Skeletal muscle satellite cell (primary cell): ENCODE data around the gene POLG2.
A peak's percentile ranks its signal among the peaks of the same experiment; 100 is the strongest.

Experiments
- H3K27me3 ChIP-seq: 2 replicates; pipeline ENCODE4 v1.7.0; 2013; ENCODE audit warnings: low read length; ENCODE audit not compliant: control insufficient read depth, insufficient read depth
- H3K36me3 ChIP-seq: 2 replicates; pipeline ENCODE4 v1.7.0; 2013; ENCODE audit warnings: mild to moderate bottlenecking, control low read depth, low read length; ENCODE audit not compliant: insufficient read depth
- H3K4me1 ChIP-seq: 2 replicates; pipeline ENCODE4 v1.7.0; 2013; ENCODE audit warnings: low read length; ENCODE audit not compliant: control insufficient read depth, insufficient read depth
- H3K4me2 ChIP-seq: 2 replicates; pipeline ENCODE4 v1.7.0; 2013; ENCODE audit warnings: mild to moderate bottlenecking, low read length
- H3K4me3 ChIP-seq: 2 replicates; pipeline ENCODE4 v1.7.0; 2013; ENCODE audit warnings: low read length
- H3K9ac ChIP-seq: 2 replicates; pipeline ENCODE4 v1.7.0; 2013; ENCODE audit warnings: mild to moderate bottlenecking, low read depth, low read length, moderate library complexity
- H3K9me3 ChIP-seq: replicated peaks from 2 replicates; pipeline ENCODE4 v1.7.0; 2013; ENCODE audit warnings: mild to moderate bottlenecking, control low read depth, low read length

Gene POLG2

DNA sequence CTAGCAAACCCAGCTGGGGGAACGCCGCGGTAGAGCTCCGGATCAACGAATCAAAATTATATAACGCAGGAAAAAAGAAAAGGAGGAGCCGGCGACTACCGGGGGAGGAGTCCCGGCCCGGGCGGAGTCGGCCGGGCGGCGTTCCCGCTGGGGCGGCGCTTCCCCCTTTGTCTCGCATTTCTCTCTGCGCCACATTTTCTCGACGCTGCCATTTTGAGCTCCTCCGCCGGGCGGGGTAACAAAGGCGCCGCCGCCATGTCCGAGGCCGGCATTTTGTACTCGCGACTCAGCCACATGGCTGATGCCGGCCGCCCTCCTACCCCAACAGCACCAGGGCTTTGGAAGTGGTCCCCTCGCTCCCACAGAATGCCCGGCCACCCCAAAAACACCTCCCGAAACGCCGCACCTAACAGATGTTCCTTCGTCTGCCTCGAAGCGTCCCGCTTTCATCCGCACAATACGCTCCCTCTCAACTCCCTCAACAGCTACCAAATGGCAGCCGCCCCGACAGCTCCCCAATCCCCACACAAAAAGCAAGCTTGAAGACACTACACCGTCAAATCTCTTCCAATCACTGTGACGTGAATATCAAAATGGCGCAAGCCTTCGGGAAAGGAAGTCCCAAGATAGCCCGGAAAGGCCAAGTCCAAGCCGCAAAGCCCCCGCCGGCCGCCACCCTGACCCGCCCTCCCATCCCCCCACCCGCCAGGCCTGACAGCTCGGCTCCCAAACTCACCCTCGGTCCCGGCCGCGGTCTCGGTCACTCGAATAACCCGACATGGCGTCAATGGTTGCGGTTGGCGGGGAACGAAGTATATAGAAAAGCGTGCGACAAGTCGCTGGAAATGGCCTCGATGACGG, 8.7 kb upstream of the POLG2 start:
- Histone ChIP-seq H3K9ac (peak overlapping the region; percentile 100), H3K27me3 (no peaks in the 10 kb centered on the region), H3K36me3 (peaks cover 66% of the 10 kb centered on the region), H3K9me3 (no peaks in the 10 kb centered on the region), H3K4me1 (peaks cover 38% of the 10 kb centered on the region), H3K4me2 (peak overlapping the region; percentile 82), H3K4me3 (peak overlapping the region; percentile 98)

DNA sequence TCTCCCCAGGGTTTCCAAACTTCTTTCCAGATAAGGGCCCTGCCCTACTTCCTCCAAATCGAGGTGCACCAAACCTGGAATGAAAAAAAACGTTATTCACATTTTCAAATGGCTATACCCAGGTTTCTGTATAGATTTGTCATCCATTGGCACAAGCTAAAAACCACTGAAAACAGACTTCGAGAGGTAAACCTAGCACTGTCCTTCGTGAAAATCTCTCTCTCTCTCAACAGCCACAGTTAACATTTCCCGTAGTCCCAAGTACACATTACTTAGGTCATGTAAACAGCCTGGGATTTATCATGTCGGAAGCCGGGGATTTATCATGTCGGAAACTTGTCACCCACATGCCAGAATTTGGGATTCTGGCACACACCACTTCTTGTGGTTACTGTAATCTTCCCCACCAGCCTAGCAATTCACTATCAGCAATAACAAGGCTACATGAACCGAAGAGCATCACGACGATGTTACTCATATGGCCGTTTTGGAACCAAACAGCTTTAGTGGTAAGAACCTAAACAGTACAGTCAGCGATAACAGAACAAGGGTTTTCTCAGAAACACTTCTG, 8.0 kb upstream of the POLG2 start:
- Histone ChIP-seq H3K27me3 (no peaks in the 10 kb centered on the region), H3K4me2 (peak overlapping the region; percentile 82), H3K36me3 (peaks cover 66% of the 10 kb centered on the region), H3K9ac (peak overlapping the region; percentile 100), H3K9me3 (no peaks in the 10 kb centered on the region), H3K4me3 (peak overlapping the region; percentile 98), H3K4me1 (peaks cover 45% of the 10 kb centered on the region)

DNA sequence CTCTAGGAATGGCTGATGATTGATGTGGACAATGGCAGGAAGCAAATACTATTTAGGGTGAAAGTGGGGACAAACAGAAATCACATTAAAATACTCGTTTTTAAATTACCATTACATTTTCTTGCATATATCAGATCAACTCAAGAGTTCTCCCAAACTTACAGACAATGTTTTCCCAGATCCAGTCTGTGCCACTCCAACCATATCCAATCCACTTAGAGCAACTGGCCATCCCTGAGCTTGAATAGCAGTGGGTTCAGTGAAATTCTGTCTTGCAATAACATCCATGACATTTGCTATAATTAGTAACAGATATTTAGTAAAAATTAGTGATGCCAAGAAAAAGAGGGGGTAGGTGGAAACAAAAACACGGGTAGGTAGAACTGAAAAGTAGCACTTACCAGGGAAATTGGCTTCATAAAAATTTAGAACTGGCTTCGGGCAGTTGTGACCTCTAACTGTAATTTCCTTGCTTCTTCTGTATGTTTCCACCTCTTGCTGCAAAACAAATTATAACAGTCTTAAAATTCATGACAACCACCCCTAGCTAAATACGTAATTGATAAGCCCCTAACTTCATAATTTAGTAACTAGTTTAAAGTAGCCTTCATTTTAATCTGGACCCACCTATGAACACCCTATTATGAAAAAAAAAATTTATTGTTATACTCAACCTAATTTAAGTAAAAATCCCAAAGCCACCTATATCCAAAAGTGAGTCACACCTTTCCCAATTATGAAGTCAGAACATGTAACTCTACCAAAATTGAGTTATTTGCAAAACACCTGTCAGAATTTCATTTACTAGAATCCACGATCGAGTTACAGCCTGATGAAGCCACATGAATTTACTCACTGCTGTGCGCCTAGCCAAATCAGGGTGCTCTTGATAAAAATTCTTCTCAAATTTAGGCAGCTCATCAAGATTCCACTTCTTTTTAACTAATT, 7.2 kb upstream of the POLG2 start:
- Histone ChIP-seq H3K4me3 (peak overlapping the region; percentile 98), H3K9me3 (no peaks in the 10 kb centered on the region), H3K27me3 (no peaks in the 10 kb centered on the region), H3K9ac (peak overlapping the region; percentile 100), H3K36me3 (peaks cover 68% of the 10 kb centered on the region), H3K4me2 (peak overlapping the region; percentile 82), H3K4me1 (peaks cover 52% of the 10 kb centered on the region)

DNA sequence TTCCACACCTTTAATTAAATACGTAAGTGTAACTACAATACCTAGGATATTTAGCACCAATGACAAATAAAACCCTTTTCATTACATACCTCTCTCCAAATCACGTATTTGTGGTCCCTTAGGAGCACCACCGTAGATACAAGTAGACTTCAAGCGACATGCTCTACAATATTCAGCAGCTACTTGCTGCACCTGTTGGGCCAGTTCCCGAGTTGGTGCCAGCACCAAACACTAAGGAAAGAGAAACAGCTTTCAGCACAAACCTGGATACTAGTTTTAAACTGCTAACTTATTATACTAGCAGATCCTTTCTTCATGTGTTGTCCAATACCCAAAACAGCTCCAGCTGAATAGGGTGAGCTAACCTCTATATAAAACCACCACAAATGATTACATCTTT, 6.5 kb upstream of the POLG2 start:
- H3K9me3 ChIP-seq = no peaks in the 10 kb centered on the region
- H3K27me3 ChIP-seq = no peaks in the 10 kb centered on the region
- H3K4me3 ChIP-seq = peak overlapping the region; percentile 98
- H3K4me1 ChIP-seq = peaks cover 55% of the 10 kb centered on the region
- H3K9ac ChIP-seq = peak overlapping the region; percentile 100
- H3K36me3 ChIP-seq = peaks cover 72% of the 10 kb centered on the region
- H3K4me2 ChIP-seq = peak overlapping the region; percentile 82

DNA sequence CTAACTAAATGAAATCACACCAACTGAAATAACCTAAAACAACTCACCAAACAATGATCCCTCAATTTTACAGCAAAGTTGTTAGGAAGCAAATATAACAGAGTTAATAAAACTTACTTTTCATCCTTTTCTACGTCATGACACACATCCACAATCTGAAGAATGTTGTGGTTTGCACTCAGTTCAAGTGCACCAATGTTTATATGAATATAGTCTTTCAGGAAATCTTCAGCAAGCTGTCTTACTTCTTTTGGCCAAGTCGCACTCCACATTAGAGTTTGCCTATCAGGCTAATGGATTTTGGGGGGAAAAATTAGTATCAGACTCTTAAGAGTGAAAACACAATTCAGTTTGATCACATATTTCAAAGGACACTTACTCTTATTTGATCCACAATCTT, 6.0 kb upstream of the POLG2 start:
- peaks cover 58% of the 10 kb centered on the region for H3K4me1 ChIP-seq
- H3K4me3 ChIP-seq = no peak overlapping the region
- no peaks in the 10 kb centered on the region for H3K9me3 ChIP-seq
- no peak overlapping the region for H3K9ac ChIP-seq
- peak overlapping the region; percentile 82 for H3K4me2 ChIP-seq
- H3K27me3 ChIP-seq = no peaks in the 10 kb centered on the region
- peaks cover 78% of the 10 kb centered on the region for H3K36me3 ChIP-seq

DNA sequence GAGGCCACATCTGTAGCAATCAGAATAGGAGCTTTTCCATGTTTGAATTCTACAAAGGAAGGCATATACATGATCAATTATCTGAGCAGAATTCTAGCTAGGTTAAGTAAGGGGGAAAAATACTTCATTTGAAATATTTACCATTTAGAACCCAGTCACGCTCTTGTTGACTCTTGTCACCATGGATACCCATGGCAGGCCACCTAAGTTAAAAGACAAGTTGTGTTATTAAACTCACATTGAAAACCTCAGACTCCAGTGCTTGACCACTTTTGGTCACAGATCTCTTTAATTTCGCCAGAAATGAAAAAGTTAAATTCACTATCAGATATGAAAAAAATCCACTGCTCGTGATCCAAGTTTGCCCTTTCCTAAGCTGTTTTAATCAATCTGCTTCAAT, 5.2 kb upstream of the POLG2 start:
- Histone ChIP-seq H3K4me1 (peaks cover 65% of the 10 kb centered on the region), H3K4me2 (peak overlapping the region; percentile 82), H3K4me3 (no peak overlapping the region), H3K9me3 (no peaks in the 10 kb centered on the region), H3K36me3 (peaks cover 82% of the 10 kb centered on the region), H3K27me3 (no peaks in the 10 kb centered on the region), H3K9ac (no peak overlapping the region)

DNA sequence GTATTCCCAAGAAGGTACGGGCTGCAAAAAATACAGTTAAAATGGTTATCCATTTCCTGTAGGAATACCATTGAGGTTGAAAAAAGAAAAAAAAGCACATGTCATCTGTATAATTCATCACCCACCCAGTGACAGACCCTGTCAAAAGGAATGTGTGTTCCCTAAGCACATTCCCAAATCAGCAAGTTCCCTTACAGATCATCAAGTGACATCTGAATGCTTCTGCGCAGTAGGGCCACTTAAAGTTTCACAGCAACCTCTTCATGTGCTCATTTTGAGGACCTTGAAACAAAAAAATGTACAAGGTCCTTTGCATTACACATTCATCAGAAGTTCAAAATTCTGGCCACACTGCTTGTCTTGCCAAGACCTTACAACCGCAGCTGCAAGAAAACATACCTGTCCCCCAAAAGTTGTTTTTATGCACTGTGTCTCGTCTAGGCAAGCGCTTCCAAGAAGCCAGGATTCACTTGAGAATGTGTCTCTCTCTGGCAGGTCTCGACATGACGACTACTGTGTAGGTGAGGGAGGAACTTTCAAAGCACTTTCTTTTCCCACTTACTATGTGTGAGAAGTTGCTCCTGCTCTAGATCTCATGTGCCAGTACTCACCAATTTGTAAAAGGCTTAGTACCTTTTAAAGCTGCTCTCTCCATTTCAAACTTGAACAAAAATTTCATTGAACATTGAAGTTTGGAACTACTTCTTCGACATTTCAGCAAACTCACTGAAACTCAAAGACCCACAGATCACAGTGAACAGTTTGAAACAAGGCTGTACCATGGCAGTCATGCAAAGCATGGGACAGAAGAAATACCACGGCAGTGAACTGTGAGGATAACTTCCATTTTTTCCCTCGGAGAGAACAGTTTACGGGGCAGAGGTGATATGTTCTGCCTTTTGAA, 4.3 kb upstream of the POLG2 start:
- Histone ChIP-seq H3K27me3 (no peaks in the 10 kb centered on the region), H3K4me2 (peak overlapping the region; percentile 2), H3K4me3 (no peak overlapping the region), H3K9me3 (no peaks in the 10 kb centered on the region), H3K4me1 (peaks cover 65% of the 10 kb centered on the region), H3K36me3 (peaks cover 82% of the 10 kb centered on the region), H3K9ac (no peak overlapping the region)

DNA sequence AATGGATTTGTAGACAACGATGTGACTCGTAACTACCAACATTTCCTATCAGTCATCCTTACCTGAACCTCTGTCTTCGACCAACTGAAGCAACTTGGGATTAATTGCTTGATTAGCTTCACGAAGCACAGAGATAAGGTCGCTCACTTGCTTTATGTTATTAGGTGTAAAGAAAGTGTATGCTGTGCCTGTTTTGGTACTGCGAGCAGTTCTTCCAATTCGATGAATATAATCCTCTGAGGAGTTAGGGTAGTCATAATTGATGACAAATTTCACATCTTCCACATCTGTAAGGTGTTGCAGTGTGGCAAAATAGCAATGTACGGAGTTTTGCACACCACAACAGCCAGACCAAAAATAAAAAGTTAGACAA, 3.6 kb upstream of the POLG2 start:
- H3K4me1 ChIP-seq = peaks cover 65% of the 10 kb centered on the region
- H3K9me3 ChIP-seq = no peaks in the 10 kb centered on the region
- H3K27me3 ChIP-seq = no peaks in the 10 kb centered on the region
- peak overlapping the region; percentile 9 for H3K9ac ChIP-seq
- peak overlapping the region; percentile 24 for H3K4me2 ChIP-seq
- H3K36me3 ChIP-seq = peaks cover 79% of the 10 kb centered on the region
- H3K4me3 ChIP-seq = no peak overlapping the region

DNA sequence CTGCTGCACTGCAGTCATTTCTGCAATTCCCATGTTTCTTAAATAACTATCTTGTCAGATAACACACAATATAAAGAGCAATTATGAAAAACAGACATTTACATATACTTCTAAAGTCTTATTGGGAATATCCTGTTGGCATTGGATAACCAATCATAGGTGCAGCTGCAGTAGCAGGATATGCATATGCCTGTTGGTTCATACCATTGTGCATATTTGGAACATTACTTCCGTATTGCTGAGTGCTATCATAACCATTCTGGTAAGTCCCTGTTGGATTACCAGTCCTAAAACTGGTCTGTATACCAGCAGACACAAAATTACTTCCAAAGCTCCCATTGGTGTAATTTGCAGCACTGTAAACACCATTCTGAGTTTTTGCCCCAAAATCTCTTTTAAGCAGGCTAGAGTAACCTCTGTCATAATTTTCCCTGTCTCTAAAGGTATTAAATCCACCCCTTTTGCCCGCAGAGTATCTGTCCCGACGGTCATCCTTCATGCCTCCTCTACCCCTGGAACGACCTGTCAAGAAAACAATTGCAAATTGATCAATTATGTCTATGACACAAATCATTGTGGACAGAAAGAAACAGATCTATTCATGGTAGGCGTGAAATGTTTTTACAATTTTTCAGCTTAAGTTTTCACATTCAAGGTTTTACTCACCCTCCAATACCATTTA, 3.1 kb upstream of the POLG2 start:
- Histone ChIP-seq H3K4me2 (peak overlapping the region; percentile 24), H3K4me1 (peaks cover 65% of the 10 kb centered on the region), H3K9me3 (no peaks in the 10 kb centered on the region), H3K4me3 (no peak overlapping the region), H3K9ac (peak overlapping the region; percentile 9), H3K27me3 (no peaks in the 10 kb centered on the region), H3K36me3 (peaks cover 76% of the 10 kb centered on the region)
